Suppressor macrophage treated with lipopolysaccharide for 1 hour (primary cell): ENCODE measurements around the gene SPATA21.
A peak's percentile ranks its signal among the peaks of the same experiment; 100 is the strongest.

Source experiments
- DNase-seq, 3 donors: peaks; one replicate each; pipeline ENCODE4 v3.0.0-alpha.2; 2020 to 2022

SPATA21 gene

DNA sequence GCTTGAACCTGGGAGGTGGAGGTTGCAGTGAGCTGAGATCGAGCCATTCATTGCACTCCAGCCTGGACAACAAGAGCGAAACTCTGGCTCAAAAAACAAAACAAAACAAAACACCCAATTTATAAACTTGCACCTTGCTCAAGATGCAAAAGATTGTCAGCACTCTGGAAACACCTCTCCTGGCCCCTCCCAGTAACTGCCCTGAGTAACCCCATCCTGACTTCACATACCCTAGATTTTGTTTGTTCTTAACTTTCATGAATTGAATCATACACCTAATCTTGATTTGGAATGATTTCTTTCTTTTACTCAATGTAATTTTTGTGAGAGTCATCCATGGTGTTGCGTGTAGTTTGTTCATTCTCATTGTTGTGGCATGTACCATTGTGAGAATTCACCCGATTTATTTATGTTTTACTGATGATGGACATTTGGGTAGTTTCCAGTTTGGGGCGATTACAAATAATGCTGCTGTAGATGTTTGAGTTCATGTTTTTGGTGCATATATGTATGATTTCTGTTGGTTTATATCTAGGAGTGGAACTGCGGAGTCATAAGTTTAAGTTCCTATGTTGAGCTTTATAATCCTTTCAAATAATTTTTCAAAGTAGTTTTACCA is 13.7 kb upstream of the SPATA21 start:
- no peak for DNase-seq

DNA sequence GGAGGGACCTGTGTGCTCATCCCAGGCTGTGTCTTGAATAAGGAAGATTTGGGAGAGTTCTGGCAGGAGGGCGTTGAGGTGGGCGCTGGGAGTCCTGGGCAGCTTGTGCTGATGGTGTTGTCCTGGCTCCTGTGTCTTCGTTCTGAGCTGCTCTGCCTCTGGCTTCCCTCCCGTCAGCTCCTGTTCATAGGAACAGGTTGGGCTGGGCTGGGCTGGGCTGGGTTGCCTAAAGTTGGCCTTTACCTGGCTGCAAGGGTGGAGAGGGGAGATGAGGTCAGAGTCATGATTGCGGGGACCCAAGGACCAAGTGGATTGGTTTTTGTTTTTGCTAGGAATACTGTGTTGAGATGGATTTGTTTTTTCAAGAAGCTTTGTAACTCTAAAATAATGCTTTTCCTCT is 12.4 kb upstream of the SPATA21 start:
- no peak for DNase-seq

- DNase-seq, result no peak
These were observed 11.8 kb upstream of the SPATA21 start for GRCh38 chr1:16449065-16449464.

- no peak for DNase-seq
These were observed 10.4 kb upstream of the SPATA21 start for GRCh38 chr1:16447641-16448040.

GRCh38 chr1:16446116-16446515 is 8.9 kb upstream of the SPATA21 start:
- no peak for DNase-seq

- DNase-seq, result no peak
These were observed 7.8 kb upstream of the SPATA21 start for GRCh38 chr1:16445052-16445451.

DNA sequence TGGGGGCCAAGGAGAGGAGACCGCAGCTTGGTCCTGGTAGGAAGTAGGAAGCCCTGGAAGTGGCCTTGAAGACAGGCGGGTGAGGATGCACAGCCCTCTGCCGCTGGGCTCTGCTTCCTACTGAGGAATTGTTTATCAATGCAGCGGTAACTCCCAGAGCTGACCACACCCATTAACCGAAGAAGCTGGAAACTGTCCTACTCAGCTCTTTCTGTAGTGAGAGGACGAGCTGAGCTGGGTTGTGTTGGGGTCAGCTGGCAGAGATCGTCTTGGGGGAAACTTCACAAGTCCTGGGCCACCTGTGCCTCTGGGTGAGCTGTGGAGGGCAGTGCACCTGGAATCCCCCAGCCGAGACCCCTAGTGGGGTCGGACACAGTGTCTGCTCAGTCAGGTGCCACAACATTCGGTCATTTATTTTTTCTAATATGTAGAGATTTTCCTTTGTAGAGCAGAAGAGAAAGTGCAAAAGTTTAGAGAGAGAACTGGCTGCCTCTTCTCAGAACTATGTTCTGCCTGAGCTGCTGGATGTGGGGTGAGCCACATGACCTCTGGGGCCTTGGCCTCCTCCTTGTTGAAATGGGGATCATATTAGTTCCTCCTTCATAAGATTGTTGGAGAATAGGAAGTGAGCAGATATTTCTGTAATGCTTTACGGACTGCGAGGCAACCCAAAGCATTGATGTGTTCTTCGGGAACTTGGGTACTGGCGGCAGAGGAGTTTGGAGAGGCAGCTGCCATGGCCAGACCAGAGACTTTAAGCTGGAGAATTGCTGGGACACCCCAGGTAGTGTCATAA is 6.9 kb upstream of the SPATA21 start:
- DNase-seq, result peak; percentile 73 to 82 (median 74)

DNA sequence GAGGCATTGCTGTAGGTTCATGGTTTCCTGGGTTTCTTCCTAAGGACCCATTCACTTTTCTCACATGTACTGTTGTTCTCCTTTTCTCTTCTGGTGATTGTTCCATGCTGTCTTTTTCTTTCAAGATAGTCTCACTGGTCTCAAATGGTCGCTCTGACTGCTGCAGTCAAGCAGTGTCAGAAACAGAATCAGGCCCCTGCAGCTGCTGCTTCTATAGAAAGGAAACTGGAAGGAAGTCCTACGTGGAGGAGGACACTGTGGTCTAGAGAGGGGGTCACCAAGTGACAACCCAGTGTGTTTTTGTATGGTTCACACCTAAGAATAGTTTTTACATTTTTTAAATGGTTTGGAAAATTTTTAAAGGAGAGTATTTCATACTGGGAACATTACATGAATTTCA is 5.7 kb upstream of the SPATA21 start:
- peak in 2 of 3 donors; percentile 27 to 37 for DNase-seq

- DNase-seq, result peak; percentile 58 to 74 (median 68)
These were observed 5.0 kb upstream of the SPATA21 start for GRCh38 chr1:16442265-16442664.

DNA sequence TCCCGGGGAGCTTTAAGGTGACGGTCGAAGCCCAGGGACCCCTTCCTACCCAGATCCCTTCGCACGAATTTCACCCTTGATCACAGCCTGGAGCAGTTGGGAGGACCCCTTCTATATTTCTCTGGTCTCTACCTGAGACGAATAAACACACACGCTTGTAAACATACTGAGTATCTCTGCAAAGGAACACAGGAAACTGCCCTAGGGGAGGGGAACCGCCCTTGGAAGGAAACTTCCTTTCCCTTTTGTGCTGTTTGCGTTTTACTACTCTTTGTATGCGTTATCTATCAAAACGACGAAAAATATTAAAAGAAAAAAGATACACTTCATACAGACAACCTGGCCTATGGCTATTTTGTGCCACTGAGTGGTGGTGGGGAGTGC is 4.0 kb upstream of the SPATA21 start:
- DNase-seq, result peak in 1 of 3 donors; percentile 62

- peak; percentile 95 to 98 (median 97) for DNase-seq
These were observed 3.5 kb upstream of the SPATA21 start, which contains the start of gene NECAP2 for GRCh38 chr1:16440470-16441281. Gene NECAP2, plus strand, starts transcription at chr1:16440724. Its CDS starts 38 bp downstream, at chr1:16440762.

GRCh38 chr1:16440131-16440469 is 2.9 kb upstream of the SPATA21 start:
- DNase-seq, result peak in 2 of 3 donors; percentile 21 to 24

- peak; percentile 45 to 92 (median 71) for DNase-seq
These were observed 1.7 kb upstream of the SPATA21 start for GRCh38 chr1:16438924-16439323.

DNA sequence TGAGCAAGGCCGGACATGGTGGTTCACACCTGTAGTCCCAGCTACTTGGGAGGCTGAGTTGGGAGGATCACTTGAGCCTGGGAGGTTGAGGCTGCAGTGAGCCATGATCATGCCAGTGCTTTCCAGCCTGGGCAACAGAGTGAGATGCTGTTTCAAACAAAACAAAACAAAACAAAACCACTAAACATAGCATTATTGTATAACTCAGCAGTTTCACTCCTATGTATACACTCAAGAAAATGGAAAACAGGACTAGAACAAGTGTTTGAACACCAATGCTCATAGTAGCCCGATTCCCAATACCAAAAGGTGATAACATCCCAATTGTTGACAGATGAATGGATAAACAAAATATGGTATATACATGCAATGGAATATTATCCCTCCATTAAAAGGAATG is 1.3 kb upstream of the SPATA21 start:
- peak in 1 of 3 donors; percentile 35 for DNase-seq

GRCh38 chr1:16434501-16434900 is 2.7 kb downstream of the SPATA21 start:
- no peak for DNase-seq

DNA sequence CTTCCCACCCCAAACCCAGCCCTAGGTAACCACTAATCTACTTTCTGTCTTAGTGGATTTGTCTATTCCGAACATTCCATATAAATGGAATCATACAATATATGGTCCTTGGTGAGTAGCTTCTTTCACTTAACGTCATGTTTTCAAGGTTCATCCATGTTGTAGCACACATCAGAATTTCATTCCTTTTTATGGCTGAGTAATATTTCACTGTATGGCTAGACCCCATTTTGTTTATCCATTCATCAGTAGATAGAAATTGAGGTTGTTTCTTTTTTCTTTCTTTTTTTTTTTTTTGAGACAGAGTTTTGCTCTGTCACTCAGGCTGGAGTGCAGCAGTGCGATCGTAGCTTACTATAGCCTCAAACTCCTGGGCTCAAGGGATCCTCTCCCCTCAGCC is 3.2 kb downstream of the SPATA21 start:
- no peak for DNase-seq

DNA sequence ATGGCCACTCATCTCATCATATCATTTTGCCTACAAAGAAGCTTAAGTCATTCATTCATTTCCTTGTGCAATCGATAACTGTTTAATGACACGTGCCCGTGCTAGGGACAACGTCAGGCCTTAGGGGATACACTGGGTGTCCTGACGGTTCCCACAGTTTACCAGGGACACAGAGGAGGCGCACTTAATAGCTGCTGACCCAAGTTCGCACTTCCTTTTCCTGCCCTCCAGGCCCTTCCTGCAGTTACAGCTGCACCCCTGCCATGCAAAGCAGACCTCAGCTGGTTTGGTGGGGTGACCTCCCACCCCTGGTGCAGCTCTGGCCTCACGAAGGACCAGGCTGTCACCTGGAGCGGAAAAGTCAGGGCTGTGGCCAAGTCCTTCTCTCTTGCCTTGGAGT is 4.2 kb downstream of the SPATA21 start:
- DNase-seq, result peak; percentile 45 to 68 (median 58)

GRCh38 chr1:16430606-16431005 is 6.6 kb downstream of the SPATA21 start:
- DNase-seq, result peak; percentile 35 to 58 (median 43)

DNA sequence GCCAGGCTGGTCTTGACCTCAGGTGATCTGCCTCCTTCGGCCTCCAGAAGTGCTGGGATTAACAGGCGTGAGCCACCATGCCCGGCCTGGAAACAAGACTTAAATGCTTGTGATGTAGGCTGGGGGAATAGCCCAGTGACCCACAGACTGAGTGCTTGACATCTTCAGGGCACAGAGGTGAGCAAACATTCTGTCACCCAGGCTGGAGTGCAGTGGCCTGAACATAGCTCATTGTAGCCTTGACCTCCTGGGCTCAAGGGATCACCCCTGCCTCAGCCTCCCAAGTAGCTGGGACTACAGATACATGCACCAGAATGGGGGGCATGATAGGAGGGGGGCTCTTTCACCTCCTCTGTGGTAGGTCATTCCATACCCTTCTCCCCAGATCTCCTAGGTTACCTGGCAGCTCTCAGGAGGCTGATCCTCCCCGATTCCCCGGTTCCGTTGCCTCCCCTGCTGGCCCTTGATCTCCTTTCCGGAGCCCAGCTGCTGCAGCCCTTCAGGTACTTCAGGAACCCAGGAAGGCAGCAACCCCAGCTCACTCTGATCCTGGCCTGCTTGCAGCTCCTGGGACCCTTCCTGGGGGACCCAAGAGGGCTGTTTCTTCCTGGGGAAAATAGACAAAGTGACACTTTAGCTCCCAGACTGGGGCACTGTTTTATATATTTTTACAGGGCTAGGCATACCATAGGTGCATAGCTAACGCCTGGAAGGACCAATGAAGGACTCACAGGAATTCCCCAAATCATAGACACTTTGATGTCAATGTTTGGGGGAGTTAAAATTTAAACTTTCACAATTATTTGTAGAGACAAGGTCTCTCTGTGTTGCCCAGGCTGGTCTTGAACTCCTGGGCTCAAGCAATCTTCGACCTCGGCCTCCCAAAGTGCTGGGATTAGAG is 11.8 kb downstream of the SPATA21 start:
- no peak for DNase-seq

DNA sequence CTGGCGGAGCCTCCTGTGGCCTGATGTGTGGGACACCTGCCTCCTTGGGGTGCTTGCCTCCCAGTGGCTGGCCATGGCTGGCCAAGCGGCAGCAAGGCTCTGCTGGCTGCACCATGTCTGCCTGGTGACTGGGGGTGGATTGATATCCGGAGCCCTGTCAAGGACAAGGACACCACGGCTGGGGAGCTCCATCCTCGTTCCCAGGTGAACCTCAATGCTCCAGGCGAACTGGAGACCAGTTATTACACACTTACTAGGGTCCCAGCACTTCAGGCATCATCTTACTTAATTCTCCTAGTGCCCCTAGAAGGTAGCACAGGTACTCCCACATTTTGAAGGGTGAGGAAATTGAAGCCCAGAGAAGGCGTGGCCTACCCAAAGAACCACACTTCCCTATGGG is 15.2 kb downstream of the SPATA21 start:
- no peak for DNase-seq

- no peak for DNase-seq
These were observed 16.0 kb downstream of the SPATA21 start for GRCh38 chr1:16421201-16421600.

DNA sequence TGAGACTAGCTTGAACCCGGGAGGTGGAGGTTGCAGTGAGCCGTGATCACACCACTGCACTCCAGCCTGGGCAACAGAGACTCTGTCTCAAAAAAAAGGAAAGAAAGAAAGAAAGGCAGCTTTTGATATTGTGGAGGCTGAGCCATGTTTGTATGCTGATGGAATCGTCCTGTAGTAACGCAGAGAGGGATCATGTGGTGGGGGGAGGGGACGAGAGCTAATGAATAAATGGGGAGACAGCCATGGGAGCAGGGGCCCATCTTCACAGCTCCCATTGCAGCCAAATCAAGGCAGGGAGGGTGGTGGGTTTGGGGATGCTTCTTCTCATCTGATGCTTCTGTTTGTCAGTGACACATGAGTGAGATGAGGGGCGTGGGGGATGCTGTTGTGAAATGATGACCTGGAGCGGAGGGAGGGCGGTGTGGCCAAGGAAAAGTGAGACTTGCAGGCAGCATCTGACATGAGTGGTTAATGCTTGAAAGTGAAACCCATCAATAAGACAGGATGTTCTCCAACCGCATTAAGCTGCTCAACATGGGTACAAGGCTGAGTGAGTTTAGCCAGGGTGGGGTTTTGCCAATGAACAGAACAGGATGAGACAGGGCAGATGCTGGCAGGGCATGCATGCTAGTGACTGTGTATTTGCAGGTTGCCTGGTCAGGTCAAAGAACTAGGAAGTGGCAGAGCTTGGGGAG is 16.7 kb downstream of the SPATA21 start:
- DNase-seq, result no peak
